HG03095 (cell line): ENCODE measurements around the gene CPAMD8.

Experiments used
- ATAC-seq: cut with Tn5 transposase; IDR thresholded peaks from one replicate; pipeline ENCODE4 v1.9.1; 2021; ENCODE audit warnings: moderate library complexity; ENCODE audit not compliant: unreplicated experiment

The CPAMD8 gene

GRCh38 chr19:16921766-16922591 lies 104.6 kb downstream of the CPAMD8 start:
- ATAC-seq: no peak

GRCh38 chr19:16920816-16921529 lies 105.6 kb downstream of the CPAMD8 start:
- ATAC-seq: no peak

GRCh38 chr19:16919496-16919895 lies 107.1 kb downstream of the CPAMD8 start:
- no peak for ATAC-seq

- ATAC-seq: no peak
Measured at GRCh38 chr19:16917401-16917800, 109.2 kb downstream of the CPAMD8 start.

DNA sequence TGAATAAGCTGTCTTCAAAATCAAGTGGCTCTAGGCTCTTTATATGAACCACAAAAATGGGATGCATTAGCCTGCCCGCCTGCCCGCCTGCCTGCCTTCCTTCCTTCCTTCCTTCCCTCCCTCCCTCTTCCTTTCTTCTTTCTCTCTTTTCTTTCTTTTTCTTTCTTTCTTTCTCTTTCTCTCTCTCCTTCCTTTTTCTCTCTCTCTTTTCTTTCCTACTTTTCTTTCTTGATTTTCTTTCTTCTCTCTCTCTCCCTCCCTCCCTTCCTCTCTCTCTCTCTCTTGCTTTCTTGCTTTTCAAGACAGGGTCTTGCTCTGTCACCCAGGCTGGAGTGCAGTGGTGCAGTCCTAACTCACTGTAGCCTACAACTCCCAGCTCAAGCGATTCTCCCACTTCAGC lies 110.9 kb downstream of the CPAMD8 start:
- no peak for ATAC-seq

DNA sequence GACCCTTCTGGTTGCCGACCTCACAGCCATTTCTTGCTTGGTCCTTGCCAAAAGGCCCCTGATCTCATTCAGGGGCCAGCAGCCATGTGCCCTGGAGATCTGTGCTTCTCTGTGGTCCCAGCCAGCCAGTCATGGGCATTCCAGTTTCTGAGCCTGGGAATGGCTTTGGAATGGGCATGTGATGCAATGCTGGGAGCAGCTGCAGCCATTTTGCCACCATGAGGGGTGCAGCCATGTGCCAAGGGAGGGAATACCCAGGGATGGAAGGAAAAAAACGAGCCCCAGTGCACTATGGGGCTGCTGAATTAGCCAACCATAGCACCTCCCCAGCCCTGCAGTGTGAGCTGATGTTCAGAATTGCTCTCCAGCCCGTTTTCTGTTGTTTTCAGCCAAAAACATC lies 111.5 kb downstream of the CPAMD8 start:
- no peak for ATAC-seq

DNA sequence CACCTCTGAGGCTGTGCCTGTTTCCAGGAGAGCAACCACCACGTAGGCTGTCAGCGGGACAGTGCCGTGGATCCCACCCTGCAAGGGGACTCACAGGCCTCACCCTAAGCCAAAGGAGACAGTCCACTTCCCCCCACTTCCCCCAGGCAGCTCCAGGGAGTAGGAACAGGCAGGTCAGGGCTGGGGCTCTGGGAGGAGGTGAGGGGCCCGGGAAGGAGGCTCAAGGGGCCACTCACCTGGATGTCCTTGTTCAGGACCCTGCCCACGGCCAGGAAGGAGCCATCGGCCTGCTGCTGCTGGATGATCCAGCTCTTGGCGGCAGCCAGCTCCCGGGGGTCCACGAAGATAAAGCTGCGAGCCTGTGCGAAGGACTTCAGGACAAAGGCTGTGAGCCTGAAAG lies 112.2 kb downstream of the CPAMD8 start:
- ATAC-seq: no peak

- no peak for ATAC-seq
Measured at GRCh38 chr19:16912780-16913179, 113.8 kb downstream of the CPAMD8 start.

- no peak for ATAC-seq
Measured at GRCh38 chr19:16911046-16911445, 115.6 kb downstream of the CPAMD8 start.

- no peak for ATAC-seq
Measured at GRCh38 chr19:16908759-16909158, 117.9 kb downstream of the CPAMD8 start.

- no peak for ATAC-seq
Measured at GRCh38 chr19:16904599-16904998, 122.0 kb downstream of the CPAMD8 start.

DNA sequence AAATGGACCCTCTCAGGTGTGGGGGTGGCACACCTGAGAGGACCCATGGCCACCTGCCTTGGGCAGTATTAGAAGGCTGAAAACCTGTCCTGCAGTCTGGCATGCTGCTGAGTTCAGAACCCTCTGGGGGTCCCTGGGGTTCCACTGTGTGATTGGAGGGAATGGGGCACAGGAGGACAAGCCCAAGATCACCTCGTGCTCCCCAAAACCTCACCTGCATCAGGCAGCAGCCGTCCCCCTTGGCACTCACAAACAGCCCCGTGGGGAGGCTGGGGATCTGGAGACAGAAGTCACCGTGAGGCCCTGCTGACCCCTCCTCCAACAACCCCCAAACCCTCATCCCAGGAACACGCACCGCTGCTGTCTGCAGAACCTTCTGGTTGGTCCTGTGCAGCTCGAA lies 123.3 kb downstream of the CPAMD8 start:
- no peak for ATAC-seq

DNA sequence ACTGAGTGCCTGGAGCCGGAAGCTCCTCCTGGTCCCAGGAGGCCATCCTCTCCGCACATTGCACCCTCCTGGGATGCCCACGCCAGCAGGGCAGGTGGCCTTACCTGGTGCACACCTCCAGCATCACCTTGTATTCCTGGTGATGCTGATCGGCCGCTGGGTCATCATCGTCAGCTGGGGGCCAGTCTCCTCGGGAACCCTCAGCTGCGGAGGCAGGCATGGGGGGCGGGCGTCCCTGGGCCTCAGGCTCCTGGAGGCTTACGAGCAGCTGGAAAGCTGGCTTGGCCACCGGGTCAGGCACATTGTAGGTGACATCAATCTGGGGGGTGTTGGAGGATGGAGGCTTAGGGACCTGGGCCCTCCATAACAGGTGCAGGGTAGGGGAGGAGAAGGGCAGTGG lies 124.1 kb downstream of the CPAMD8 start:
- no peak for ATAC-seq

DNA sequence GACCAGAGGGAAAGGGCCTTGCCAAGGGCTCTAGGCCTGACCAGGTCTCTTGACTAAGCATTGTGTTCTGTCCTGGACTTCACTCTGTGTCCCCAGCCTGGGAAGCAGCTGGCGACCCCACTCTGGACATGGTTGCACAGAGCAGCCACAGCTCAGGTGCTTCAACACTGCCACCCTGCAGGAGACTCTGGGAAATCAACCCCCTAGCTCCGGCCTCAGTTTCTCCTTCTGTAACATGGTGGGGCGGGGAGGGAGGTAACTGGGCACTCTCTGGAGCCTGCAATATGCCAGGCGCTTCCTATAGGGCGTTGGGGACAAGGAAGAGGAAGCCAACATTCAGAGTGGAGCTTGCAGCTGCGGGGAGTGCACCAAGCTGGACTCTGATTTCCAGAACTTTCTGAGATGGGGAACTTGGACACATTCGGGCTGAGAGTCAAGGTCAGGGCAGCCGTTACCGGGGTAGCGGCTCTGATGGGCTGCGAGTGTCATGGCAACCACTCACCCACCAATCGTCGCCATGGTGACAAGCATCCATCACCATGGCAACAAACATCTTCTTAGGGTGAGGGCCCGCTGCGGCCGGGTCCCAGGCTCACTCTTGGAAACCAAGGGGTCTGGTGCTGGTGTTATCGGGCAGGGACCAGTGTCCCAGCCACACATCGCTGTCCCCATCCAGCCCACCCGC lies 125.0 kb downstream of the CPAMD8 start:
- no peak for ATAC-seq

GRCh38 chr19:16899566-16900075 lies 127.0 kb downstream of the CPAMD8 start:
- ATAC-seq: no peak

- no peak for ATAC-seq
Measured at GRCh38 chr19:16898361-16899015, 128.1 kb downstream of the CPAMD8 start.

DNA sequence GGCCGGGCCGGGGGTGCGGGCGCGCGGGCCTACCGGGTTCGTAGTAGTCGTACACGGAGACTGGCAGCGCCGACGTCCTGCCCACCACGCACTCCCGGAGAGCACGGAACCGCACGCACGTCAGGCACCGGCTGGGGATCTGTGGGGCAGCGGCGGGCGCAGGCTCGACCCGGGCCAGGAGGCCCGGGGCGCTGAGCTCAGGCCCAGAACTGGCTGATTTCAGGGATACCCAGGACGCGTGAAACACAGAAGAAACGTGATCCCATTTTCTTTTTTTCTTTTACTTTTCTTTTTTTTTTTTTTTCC lies 128.8 kb downstream of the CPAMD8 start:
- no peak for ATAC-seq

DNA sequence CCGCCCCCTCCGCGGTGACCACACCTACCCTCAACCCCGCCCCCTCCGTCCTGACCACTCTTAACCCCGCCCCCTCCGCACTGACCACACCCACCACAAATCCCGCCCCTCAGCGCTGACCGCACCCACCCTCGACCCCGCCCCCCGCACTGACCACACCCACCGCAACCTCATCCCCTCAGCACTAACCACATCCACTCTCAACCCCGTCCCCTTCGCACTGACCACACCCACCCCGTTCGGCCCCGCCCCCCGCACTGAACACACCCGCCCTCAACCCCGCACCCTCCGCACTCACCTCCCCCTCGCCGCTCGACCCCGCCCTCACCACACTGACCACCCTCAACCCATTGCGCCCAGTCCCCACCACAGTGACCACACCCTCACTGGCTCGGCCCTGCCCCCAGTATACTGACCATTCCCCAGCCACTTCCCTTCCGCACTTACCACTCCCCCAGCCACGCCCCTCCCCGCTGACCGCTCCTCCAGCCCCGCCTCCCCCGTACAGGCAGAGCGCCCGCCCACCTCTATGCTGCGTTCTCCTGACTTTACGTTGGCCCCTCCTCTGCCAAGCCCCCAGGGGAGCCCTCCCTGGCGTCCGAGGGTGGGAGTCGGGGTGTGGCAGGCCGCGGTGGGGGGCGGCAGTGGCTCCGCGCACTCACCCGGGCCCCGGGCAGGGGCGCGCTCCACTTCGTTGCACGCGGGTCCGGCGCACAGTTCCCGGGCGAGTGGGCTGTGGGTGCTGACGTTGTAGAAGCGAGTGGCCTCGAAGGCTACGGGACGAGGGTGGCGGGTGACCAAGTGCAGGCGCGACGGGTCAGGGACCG lies 129.4 kb downstream of the CPAMD8 start:
- ATAC-seq: no peak

- ATAC-seq: no peak
Measured at GRCh38 chr19:16896146-16897028, 130.2 kb downstream of the CPAMD8 start.
